Neural crest cell (in vitro differentiated cells): ENCODE measurements around the gene TMEM233. TPM values are rescaled to one million over a fixed set of nuclear protein-coding genes. Genes with fewer than 3 reads are reported as not detected.

Source experiments
- DNase-seq: peaks from one replicate; pipeline ENCODE4 v3.0.0; 2021; ENCODE audit warnings: low read depth, mixed read lengths, low spot score
- H3K27ac Mint-ChIP-seq: one replicate; pipeline ENCODE4 v1.8.0; 2021; ENCODE audit warnings: mild to moderate bottlenecking, mixed read lengths; ENCODE audit not compliant: unreplicated experiment
- H3K27me3 Mint-ChIP-seq: 2 replicates; pipeline ENCODE4 v1.8.0; 2021; ENCODE audit warnings: low read depth, mild to moderate bottlenecking, mixed read lengths
- H3K36me3 Mint-ChIP-seq: 2 replicates; pipeline ENCODE4 v1.8.0; 2021; ENCODE audit warnings: low read depth, mild to moderate bottlenecking, mixed read lengths
- H3K4me1 Mint-ChIP-seq: 2 replicates; pipeline ENCODE4 v1.8.0; 2021; ENCODE audit warnings: mixed read lengths
- H3K4me3 Mint-ChIP-seq: one replicate; pipeline ENCODE4 v1.8.0; 2021; ENCODE audit warnings: mild to moderate bottlenecking, mixed read lengths
- H3K9me3 Mint-ChIP-seq: 2 replicates; pipeline ENCODE4 v1.8.0; 2021; ENCODE audit warnings: mixed read lengths
- CTCF ChIP-seq: fragments of 200-600 bp; sonication (generic); conservative IDR thresholded peaks from 2 replicates; pipeline ENCODE4 v1.5.0; 2021; ENCODE audit warnings: antibody characterized with exemption, mild to moderate bottlenecking
- total RNA-seq: library from RNA; stranded (reverse); gene quantifications from 2 replicates; pipeline ENCODE4 v1.2.1, GENCODE V29; 2021

Gene TMEM233
- total RNA-seq, 1 donor from 2014 or later, result not detected

GRCh38 chr12:119630223-119630780, 36.7 kb downstream of the TMEM233 start:
- peaks cover 40% of the 10 kb centered on the region for H3K27me3 Mint-ChIP-seq
- no peak for TF ChIP-seq CTCF
- H3K27ac Mint-ChIP-seq, result no peak overlapping the region
- no peaks in the 10 kb centered on the region for H3K36me3 Mint-ChIP-seq
- H3K9me3 Mint-ChIP-seq, result no peaks in the 10 kb centered on the region
- H3K4me3 Mint-ChIP-seq, result no peak overlapping the region
- DNase-seq, result no peak
- no peaks in the 10 kb centered on the region for H3K4me1 Mint-ChIP-seq

GRCh38 chr12:119630962-119631550, 37.5 kb downstream of the TMEM233 start:
- Mint-ChIP-seq H3K4me3 (no peak overlapping the region), H3K4me1 (no peaks in the 10 kb centered on the region), H3K27ac (no peak overlapping the region), H3K27me3 (peaks cover 44% of the 10 kb centered on the region), H3K9me3 (no peaks in the 10 kb centered on the region), H3K36me3 (no peaks in the 10 kb centered on the region)
- TF ChIP-seq CTCF, result no peak
- no peak for DNase-seq

GRCh38 chr12:119631930-119632678, 38.5 kb downstream of the TMEM233 start:
- Mint-ChIP-seq H3K4me3 (no peak overlapping the region), H3K27ac (no peak overlapping the region), H3K4me1 (no peaks in the 10 kb centered on the region), H3K36me3 (no peaks in the 10 kb centered on the region), H3K27me3 (peaks cover 53% of the 10 kb centered on the region), H3K9me3 (no peaks in the 10 kb centered on the region)
- no peak for TF ChIP-seq CTCF
- no peak for DNase-seq

- H3K4me3 Mint-ChIP-seq, result no peak overlapping the region
- no peak for TF ChIP-seq CTCF
- no peaks in the 10 kb centered on the region for H3K4me1 Mint-ChIP-seq
- no peaks in the 10 kb centered on the region for H3K9me3 Mint-ChIP-seq
- no peak for DNase-seq
- peaks cover 71% of the 10 kb centered on the region for H3K27me3 Mint-ChIP-seq
- H3K27ac Mint-ChIP-seq, result no peak overlapping the region
- no peaks in the 10 kb centered on the region for H3K36me3 Mint-ChIP-seq
Observed at GRCh38 chr12:119634743-119635142, 41.2 kb downstream of the TMEM233 start.

GRCh38 chr12:119642986-119643385, 49.4 kb downstream of the TMEM233 start:
- Mint-ChIP-seq H3K9me3 (no peaks in the 10 kb centered on the region), H3K4me3 (no peak overlapping the region), H3K36me3 (no peaks in the 10 kb centered on the region), H3K27ac (no peak overlapping the region), H3K27me3 (peaks cover 31% of the 10 kb centered on the region), H3K4me1 (no peaks in the 10 kb centered on the region)
- TF ChIP-seq CTCF, result peak; percentile 46
- DNase-seq, result no peak
